Measurements from ENCODE around the gene THPO. TPM values are rescaled to one million over a fixed set of nuclear protein-coding genes. Genes with fewer than 3 reads are reported as not detected.

THPO gene
- total and polyA plus RNA-seq, 2 donors (not counting 3 experiments of a cell fraction or from before 2014, with no cell fraction given) = 0.08 TPM; not detected in 1

GRCh38 chr3:184361932-184362667 is 15.9 kb downstream of the THPO start:
- dilution Hi-C loops (cut with MboI; ENCODE audit: extremely low pct_ligation_motif_present, low sequenced_read_pairs) = no loop called here
- TF ChIP-seq CTCF (IDR thresholded peaks at IDR 0.05; ENCODE audit: extremely low read depth in 1 of 2, insufficient read depth in 1 of 2, low read depth in 1 of 2, low read length in 2 of 2) (no peak), GATA2 (IDR thresholded peaks at IDR 0.05; ENCODE audit: insufficient read depth, insufficient read length, low read depth, low read length) (no peak), POLR2AphosphoS5 (IDR thresholded peaks at IDR 0.05; ENCODE audit: insufficient read depth, low read depth, low read length) (no peak), FOS (IDR thresholded peaks at IDR 0.05; ENCODE audit: borderline replicate concordance, insufficient read depth, low read length) (no peak), POLR2A (IDR thresholded peaks at IDR 0.05; ENCODE audit: low read depth, low read length) (no peak)
- TF ChIP-seq, protein P1, sequence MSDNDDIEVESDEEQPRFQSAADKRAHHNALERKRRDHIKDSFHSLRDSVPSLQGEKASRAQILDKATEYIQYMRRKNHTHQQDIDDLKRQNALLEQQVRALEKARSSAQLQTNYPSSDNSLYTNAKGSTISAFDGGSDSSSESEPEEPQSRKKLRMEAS (IDR thresholded peaks at IDR 0.05; ENCODE audit: insufficient read depth, insufficient read length) = no peak

More at GRCh38 chr3:184361932-184362667, 15.9 kb downstream of the THPO start:
- DNase-seq (ENCODE audit: low read depth, low spot score) = no peak
- ChIA-PET POLR2A (interaction anchor here (0.6 to 0.8 kb wide), 3 partner anchors 25 to 47 kb away, joined by 3 to 7 read pairs (median 3); partner anchors contain the start of gene FAM131A), CTCF (interaction anchor here (0.7 to 2.9 kb wide), 11 partner anchors 9 to 179 kb away, joined by 3 to 17 read pairs (median 4); no protein-coding TSS in a partner anchor)
- peaks cover 14% of the 10 kb centered on the region for H3K4me1 ChIP-seq (ENCODE audit: control insufficient read depth, extremely low read depth, insufficient read depth, low read length)
- peak overlapping the region; percentile 90 for H3K9ac ChIP-seq (replicated peaks; ENCODE audit: extremely low read depth, insufficient read depth, low read length)
- no peaks in the 10 kb centered on the region for H3K9me1 ChIP-seq (replicated peaks; ENCODE audit: control insufficient read depth, extremely low read depth, insufficient read depth, low read length)
- H3K36me3 ChIP-seq (ENCODE audit: control insufficient read depth in 2 of 2, extremely low read depth in 1 of 2, insufficient read depth in 2 of 2, low read length in 2 of 2) = peaks cover 2 to 6% of the 10 kb centered on the region in 2 experiments
- H3K27ac ChIP-seq (ENCODE audit: insufficient read depth, low read depth, low read length) = peak overlapping the region; percentile 86
- peak; percentile 38 for FAIRE-seq
- no peaks in the 10 kb centered on the region for H4K20me1 ChIP-seq (replicated peaks; ENCODE audit: control insufficient read depth, extremely low read depth, insufficient read depth, low read length)
- H3K9me3 ChIP-seq (replicated peaks; ENCODE audit: control insufficient read depth, insufficient read depth, low read length) = no peaks in the 10 kb centered on the region
- peak overlapping the region; percentile 40 for H3K4me2 ChIP-seq (ENCODE audit: insufficient read depth, low read length)
- H3K79me2 ChIP-seq (ENCODE audit: control insufficient read depth, insufficient read depth, low read length) = peaks cover 21% of the 10 kb centered on the region
- intact Hi-C loops (cut with micrococcal nuclease) = loop anchor here (1.0 to 2.0 kb wide), 5 partner anchors 8 to 63 kb away; partner anchors contain the start of gene PSMD2
- BruUV-seq (replicated peaks) = no TSS peak
- H3K27me3 ChIP-seq (ENCODE audit: control insufficient read depth in 2 of 2, insufficient read depth in 2 of 2, low read length in 2 of 2) = no peaks in the 10 kb centered on the region
- H2AFZ ChIP-seq (ENCODE audit: low read depth, low read length) = peak overlapping the region; percentile 18
- peak overlapping the region; percentile 38 to 87 (median 59) for H3K4me3 ChIP-seq (replicated peaks in 1 of 3; ENCODE audit: insufficient read depth in 1 of 3, low read depth in 1 of 3, low read length in 3 of 3)

Data from endothelial cell of umbilical vein (primary cell).